ENCODE results near the gene KIF1A.

GRCh38 chr2:240814946-240815760 is 4.9 kb downstream of the KIF1A start:
- TF ChIP-seq CTCF (conservative IDR thresholded peaks at IDR 0.05; ENCODE audit: low read depth, low read length), result no peak
- no peak for TF ChIP-seq EZH2 (IDR thresholded peaks at IDR 0.05; ENCODE audit: low read length, unreplicated experiment)
- TF ChIP-seq EZH2phosphoT487 (IDR thresholded peaks at IDR 0.05; ENCODE audit: borderline replicate concordance, low read length), result no peak
